CD14-positive monocyte (primary cell): Measurements from ENCODE around the gene PIM1. TPM values are rescaled to one million over a fixed set of nuclear protein-coding genes. Genes with fewer than 3 reads are reported as not detected.
A peak's percentile ranks its signal among the peaks of the same experiment; 100 is the strongest.
"Not testable (repeated sequence)": the region's sequence is repeated elsewhere in the genome, so short reads cannot be mapped to it uniquely, and the experiment has no call there.

Experiments used
- DNase-seq, 3 donors: peaks; one replicate each; pipeline ENCODE4 v3.0.0-alpha.2; 2011 to 2022
- H2AFZ ChIP-seq: 2 replicates; pipeline ENCODE4 v1.6.0; 2012; ENCODE audit warnings: mild to moderate bottlenecking, low read depth, low read length, inconsistent platforms; ENCODE audit not compliant: insufficient read depth, poor library complexity, severe bottlenecking
- H3K27ac ChIP-seq, 2 donors: 1 replicate in 1 of 2; 2 replicates in 1 of 2; pipeline ENCODE4 v1.5.1; 2012 to 2013; ENCODE audit warnings: low read length in 2 of 2, control low read depth in 1 of 2, inconsistent platforms in 1 of 2, low read depth in 1 of 2, mild to moderate bottlenecking in 1 of 2
- H3K27me3 ChIP-seq, 2 donors: one replicate each; pipeline versions ENCODE4 v1.6.0 to v1.6.1; 2011 to 2013; ENCODE audit warnings: low read length in 2 of 2; ENCODE audit not compliant: control insufficient read depth in 2 of 2, insufficient read depth in 2 of 2
- H3K36me3 ChIP-seq, 2 donors: replicated peaks in 1 of 2; 1 replicate in 1 of 2; 2 replicates in 1 of 2; pipeline versions ENCODE4 v1.5.1 to v1.6.1; 2012 to 2013; ENCODE audit warnings: low read length in 2 of 2, control low read depth in 1 of 2, inconsistent platforms in 1 of 2, mild to moderate bottlenecking in 1 of 2; ENCODE audit not compliant: insufficient read depth in 2 of 2, control insufficient read depth in 1 of 2
- H3K4me1 ChIP-seq, 2 donors: 1 replicate in 1 of 2; 2 replicates in 1 of 2; pipeline versions ENCODE4 v1.5.1 to v1.6.1; 2012 to 2013; ENCODE audit warnings: low read length in 2 of 2, control low read depth in 1 of 2, inconsistent platforms in 1 of 2, mild to moderate bottlenecking in 1 of 2, moderate library complexity in 1 of 2; ENCODE audit not compliant: insufficient read depth in 2 of 2, control insufficient read depth in 1 of 2
- H3K4me2 ChIP-seq: replicated peaks from 2 replicates; pipeline ENCODE3; 2012; ENCODE audit warnings: low read length, moderate library complexity, mild to moderate bottlenecking; ENCODE audit not compliant: poor library complexity, severe bottlenecking; ENCODE audit errors: extremely low read depth
- H3K4me3 ChIP-seq, 3 experiments: fragments of 200-600 bp in 1 of 3; sonication (generic) in 1 of 3; replicated peaks in 1 of 3; 1 replicate in 2 of 3; 2 replicates in 1 of 3; pipeline ENCODE4 v1.5.1; 2011 to 2013; ENCODE audit warnings: low read length in 3 of 3, mild to moderate bottlenecking in 3 of 3, control low read depth in 2 of 3, low read depth in 2 of 3, inconsistent platforms in 1 of 3, moderate library complexity in 1 of 3
- H3K79me2 ChIP-seq: 2 replicates; pipeline ENCODE4 v1.6.0; 2012; ENCODE audit warnings: mild to moderate bottlenecking, control low read depth, inconsistent platforms, low read length, moderate library complexity; ENCODE audit not compliant: insufficient read depth
- H3K9ac ChIP-seq: 2 replicates; pipeline ENCODE4 v1.6.0; 2017; ENCODE audit warnings: low read length, mild to moderate bottlenecking; ENCODE audit not compliant: insufficient read depth, poor library complexity, severe bottlenecking
- H3K9me3 ChIP-seq, 2 donors: replicated peaks in 1 of 2; 1 replicate in 1 of 2; 2 replicates in 1 of 2; pipeline versions ENCODE4 v1.5.1 to v1.6.1; 2012 to 2013; ENCODE audit warnings: low read length in 2 of 2, control low read depth in 1 of 2; ENCODE audit not compliant: control insufficient read depth in 1 of 2, insufficient read depth in 1 of 2
- H4K20me1 ChIP-seq: 2 replicates; pipeline ENCODE4 v1.6.0; 2012; ENCODE audit warnings: mild to moderate bottlenecking, low read length, control low read depth, moderate library complexity; ENCODE audit not compliant: insufficient read depth
- H3K27ac Mint-ChIP-seq, 7 donors: one replicate each; pipeline ENCODE4 v1.8.0; 2020; ENCODE audit warnings: mild to moderate bottlenecking in 7 of 7, mixed read lengths in 7 of 7, moderate library complexity in 6 of 7, inconsistent platforms in 2 of 7
- H3K27me3 Mint-ChIP-seq, 3 donors: one replicate each; pipeline ENCODE4 v1.8.0; 2021 to 2022; ENCODE audit warnings: low read depth in 3 of 3, mild to moderate bottlenecking in 3 of 3, mixed read lengths in 3 of 3, moderate library complexity in 3 of 3, inconsistent platforms in 1 of 3
- H3K36me3 Mint-ChIP-seq, 2 donors: one replicate each; pipeline ENCODE4 v1.8.0; 2020; ENCODE audit warnings: mixed read lengths in 2 of 2, inconsistent platforms in 1 of 2, mild to moderate bottlenecking in 1 of 2
- H3K4me1 Mint-ChIP-seq: one replicate; pipeline ENCODE4 v1.8.0; 2020; ENCODE audit warnings: mild to moderate bottlenecking, mixed read lengths
- H3K4me3 Mint-ChIP-seq, 2 donors: one replicate each; pipeline ENCODE4 v1.8.0; 2020; ENCODE audit warnings: mild to moderate bottlenecking in 2 of 2, mixed read lengths in 2 of 2, moderate library complexity in 1 of 2
- H3K9me3 Mint-ChIP-seq, 7 donors: one replicate each; pipeline ENCODE4 v1.8.0; 2020 to 2022; ENCODE audit warnings: mixed read lengths in 7 of 7, mild to moderate bottlenecking in 6 of 7, moderate library complexity in 6 of 7, inconsistent platforms in 2 of 7
- CTCF ChIP-seq: fragments of 200-600 bp; IDR thresholded peaks from one replicate; pipeline ENCODE4 v1.8.0; 2022; ENCODE audit warnings: antibody characterized with exemption, mild to moderate bottlenecking
- WGBS: methylation state at CpG from one replicate; pipeline ENCODE4 v1.1.5; 2013; ENCODE audit warnings: missing lambda C conversion rate; ENCODE audit not compliant: insufficient coverage; 5-methylcytosine and 5-hydroxymethylcytosine counted together
- intact Hi-C, 2 donors: fragments of 100-400 bp; cut with micrococcal nuclease; formaldehyde crosslinking; loops; one replicate each; pipeline versions ENCODE4 v1.15.0 to v1.15.1; 2023
- polyA plus RNA-seq, 3 donors: library from polyadenylated mRNA; depleted of rRNA in 1 of 3; unstranded in 2 of 3; stranded (reverse) in 1 of 3; fragments of 300-500 nt in 2 of 3; fragments of >200 nt in 1 of 3; fragmentation: Illumina TruSeq in 2 of 3; gene quantifications; 1 replicate in 2 of 3; 2 replicates in 1 of 3; pipeline ENCODE4 v1.2.3, GENCODE V29; 2012 to 2021

The PIM1 gene
- polyA plus RNA-seq, 3 donors: 20.5 to 25.0 (median 24.4) TPM

- H3K27me3 Mint-ChIP-seq, H3K4me3 Mint-ChIP-seq, H2AFZ ChIP-seq, H3K9me3 ChIP-seq, H3K27me3 ChIP-seq, H3K27ac Mint-ChIP-seq, H3K9me3 Mint-ChIP-seq, H3K9ac ChIP-seq, H3K36me3 ChIP-seq, intact Hi-C loops, H4K20me1 ChIP-seq, DNase-seq, H3K4me3 ChIP-seq, H3K4me1 ChIP-seq, H3K27ac ChIP-seq, H3K36me3 Mint-ChIP-seq, H3K4me2 ChIP-seq, H3K79me2 ChIP-seq: not testable (repeated sequence)
- WGBS: no CpG with 5 or more reads among the region's 4 CpGs
- peaks cover 28% of the 10 kb centered on the region for H3K4me1 Mint-ChIP-seq
Observed at GRCh38 chr6:37196451-37196850, 26.5 kb downstream of the PIM1 start.

- no peak overlapping the region for H3K4me3 Mint-ChIP-seq
- H3K4me1 Mint-ChIP-seq: peaks cover 8% of the 10 kb centered on the region
- no peak overlapping the region for H2AFZ ChIP-seq
- WGBS: 55% methylated on average over 2 of the region's 5 CpGs
- peak overlapping the region in 1 of 7 donors; percentile 46 for H3K27ac Mint-ChIP-seq
- no peak overlapping the region for H3K27ac ChIP-seq
- H3K9ac ChIP-seq: no peak overlapping the region
- no peaks in the 10 kb centered on the region for H3K36me3 ChIP-seq
- intact Hi-C loops: loop anchor here in 1 of 2 donors (10.0 kb wide), 1 partner anchor 145 kb away; no protein-coding TSS in a partner anchor
- peaks cover 2 to 10% (median 7%) of the 10 kb centered on the region in 3 donors for H3K27me3 Mint-ChIP-seq
- no peak overlapping the region for H3K4me2 ChIP-seq
- H3K36me3 Mint-ChIP-seq: no peaks in the 10 kb centered on the region
- H3K27me3 ChIP-seq: no peaks in the 10 kb centered on the region
- no peaks in the 10 kb centered on the region for H3K9me3 ChIP-seq
- TF ChIP-seq CTCF: no peak
- no peak overlapping the region for H3K4me3 ChIP-seq
- H3K9me3 Mint-ChIP-seq: no peaks in the 10 kb centered on the region
- H4K20me1 ChIP-seq: no peaks in the 10 kb centered on the region
- no peaks in the 10 kb centered on the region for H3K79me2 ChIP-seq
- no peak for DNase-seq
- peaks cover 0 to 1% of the 10 kb centered on the region in 2 donors for H3K4me1 ChIP-seq
Observed at GRCh38 chr6:37200085-37200484, 30.1 kb downstream of the PIM1 start.
